Neural cell (in vitro differentiated cells): Measurements from ENCODE around the gene IGF1R. TPM values are rescaled to one million over a fixed set of nuclear protein-coding genes. Genes with fewer than 3 reads are reported as not detected.

ENCODE experiments used
- H2AFZ ChIP-seq: fragments of 200-600, 300-800 bp; sonication (generic), shearing (Covaris generic); 2 replicates; pipeline ENCODE4 v1.6.0; 2014; ENCODE audit warnings: low read depth, mild to moderate bottlenecking, antibody characterized with exemption, low read length, moderate library complexity
- H3F3A ChIP-seq: fragments of 200-600 bp; shearing (Covaris generic); 2 replicates; pipeline ENCODE4 v1.6.1; 2016; ENCODE audit warnings: mild to moderate bottlenecking, moderate library complexity, mixed read lengths, antibody characterized with exemption, low read length; ENCODE audit not compliant: insufficient read depth, poor library complexity, severe bottlenecking
- H3K27ac ChIP-seq: fragments of 200-600, 300-800 bp; sonication (generic), shearing (Covaris generic); 2 replicates; pipeline ENCODE4 v1.5.1; 2014; ENCODE audit warnings: mild to moderate bottlenecking, low read length, moderate library complexity
- H3K27me3 ChIP-seq: fragments of 300-800, 200-600 bp; sonication (generic), shearing (Covaris generic); 2 replicates; pipeline ENCODE4 v1.6.0; 2014; ENCODE audit warnings: mild to moderate bottlenecking, low read depth, low read length, moderate library complexity; ENCODE audit not compliant: insufficient read depth
- H3K36me3 ChIP-seq: fragments of 300-800, 200-600 bp; sonication (generic), shearing (Covaris generic); 2 replicates; pipeline ENCODE4 v1.5.1; 2014; ENCODE audit warnings: mild to moderate bottlenecking, antibody characterized with exemption, low read length, moderate library complexity; ENCODE audit not compliant: insufficient read depth
- H3K4me2 ChIP-seq: fragments of 300-800, 200-600 bp; sonication (generic), shearing (Covaris generic); 2 replicates; pipeline ENCODE4 v1.6.0; 2014; ENCODE audit warnings: mild to moderate bottlenecking, low read length
- H3K4me3 ChIP-seq: fragments of 300-800, 200-600 bp; sonication (generic), shearing (Covaris generic); 2 replicates; pipeline ENCODE4 v1.5.1; 2014; ENCODE audit warnings: mild to moderate bottlenecking, low read length, moderate library complexity
- H3K79me2 ChIP-seq: fragments of 200-600 bp; shearing (Covaris generic); replicated peaks from 2 replicates; pipeline ENCODE4 v1.6.0; 2014; ENCODE audit warnings: mild to moderate bottlenecking, low read length, moderate library complexity; ENCODE audit not compliant: insufficient read depth
- H3K9ac ChIP-seq: fragments of 300-800, 200-600 bp; sonication (generic), shearing (Covaris generic); 2 replicates; pipeline ENCODE4 v1.6.1; 2016; ENCODE audit warnings: mild to moderate bottlenecking, low read length, mixed read lengths
- H3K9me2 ChIP-seq: fragments of 200-600 bp; shearing (Covaris generic); 2 replicates; pipeline ENCODE4 v1.6.1; 2016; ENCODE audit warnings: mild to moderate bottlenecking, low read length, mixed read lengths; ENCODE audit not compliant: insufficient read depth
- H3K9me3 ChIP-seq: fragments of 200-600, 300-800 bp; sonication (generic), shearing (Covaris generic); 2 replicates; pipeline ENCODE4 v1.6.1; 2016; ENCODE audit warnings: mild to moderate bottlenecking, mixed run types, low read length, moderate library complexity, mixed read lengths
- H4K20me1 ChIP-seq: fragments of 200-600 bp; shearing (Covaris generic); 2 replicates; pipeline ENCODE4 v1.6.1; 2016; ENCODE audit warnings: mild to moderate bottlenecking, mixed run types; ENCODE audit not compliant: insufficient read depth
- CTCF ChIP-seq: fragments of 450-650 bp; IDR thresholded peaks from 2 replicates; pipeline ENCODE4 v1.5.1; 2014; ENCODE audit warnings: antibody characterized with exemption, mild to moderate bottlenecking, moderate library complexity; ENCODE audit not compliant: poor library complexity, severe bottlenecking
- EP300 ChIP-seq: fragments of 450-650 bp; conservative IDR thresholded peaks from 2 replicates; pipeline ENCODE4 v1.6.1; 2014; ENCODE audit warnings: antibody characterized with exemption, mild to moderate bottlenecking, moderate library complexity; ENCODE audit not compliant: poor library complexity, severe bottlenecking
- EZH2 ChIP-seq: fragments of 200-600, 300-800 bp; shearing (Covaris generic), sonication (generic); IDR thresholded peaks from 2 replicates; pipeline ENCODE4 v1.6.1; 2014; ENCODE audit warnings: antibody characterized with exemption, low read length, borderline replicate concordance, mild to moderate bottlenecking; ENCODE audit not compliant: insufficient read depth, poor library complexity, severe bottlenecking
- POLR2AphosphoS5 ChIP-seq: IDR thresholded peaks from 2 replicates; pipeline ENCODE4 v1.6.1; 2012
- RAD21 ChIP-seq: fragments of 450-650 bp; conservative IDR thresholded peaks from 2 replicates; pipeline ENCODE4 v1.6.1; 2014; ENCODE audit warnings: antibody characterized with exemption, mild to moderate bottlenecking, moderate library complexity
- REST ChIP-seq: IDR thresholded peaks from 2 replicates; pipeline ENCODE4 v1.6.1; 2012; ENCODE audit warnings: borderline replicate concordance
- SMC3 ChIP-seq: fragments of 450-650 bp; conservative IDR thresholded peaks from 2 replicates; pipeline ENCODE4 v1.6.1; 2014; ENCODE audit warnings: antibody characterized with exemption, mild to moderate bottlenecking, moderate library complexity; ENCODE audit not compliant: poor library complexity
- TAF1 ChIP-seq: IDR thresholded peaks from 2 replicates; pipeline ENCODE4 v1.6.1; 2012; ENCODE audit warnings: low read depth
- polyA plus RNA-seq: library from polyadenylated mRNA; depleted of rRNA; stranded (reverse); fragments of >200 nt; gene quantifications from 2 replicates; pipeline ENCODE4 v1.2.3, GENCODE V29; 2014

IGF1R gene
- polyA plus RNA-seq, 1 donor from 2014 or later: 10.9 TPM

GRCh38 chr15:98712845-98713584 is 64.7 kb downstream of the IGF1R start:
- peaks cover 5% of the 10 kb centered on the region for H4K20me1 ChIP-seq

DNA sequence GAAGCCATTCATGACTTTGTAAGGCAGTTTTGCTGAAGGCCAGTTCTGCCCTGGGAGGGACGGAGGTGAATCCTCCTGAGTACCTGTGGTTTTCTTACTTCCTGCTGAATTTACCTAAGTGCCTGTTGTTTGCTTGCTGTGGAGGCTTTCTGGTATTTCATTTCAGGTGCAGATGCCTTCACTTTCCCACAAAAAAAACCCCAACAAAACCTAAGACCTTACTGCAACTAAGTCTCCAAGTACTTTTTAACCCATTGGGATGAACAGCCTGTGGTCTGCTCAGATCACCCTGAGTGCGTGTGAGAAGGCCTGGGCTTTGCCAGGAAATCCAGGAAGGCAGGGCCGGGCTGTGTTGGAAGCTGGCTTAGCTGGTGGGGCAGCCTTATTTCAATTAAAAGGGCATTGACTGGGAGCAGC is 65.3 kb downstream of the IGF1R start:
- peaks cover 9% of the 10 kb centered on the region for H3K9me3 ChIP-seq
- H3F3A ChIP-seq: no peaks in the 10 kb centered on the region
- TF ChIP-seq EZH2 (no peak), TAF1 (no peak), SMC3 (no peak), EP300 (no peak), CTCF (no peak), POLR2AphosphoS5 (no peak), RAD21 (no peak)
- peaks cover 90% of the 10 kb centered on the region for H3K79me2 ChIP-seq
- H3K36me3 ChIP-seq: peaks cover 8% of the 10 kb centered on the region
- H3K4me2 ChIP-seq: no peak overlapping the region
- no peak overlapping the region for H3K27ac ChIP-seq
- H4K20me1 ChIP-seq: peaks cover 5% of the 10 kb centered on the region
- no peak overlapping the region for H3K9ac ChIP-seq
- no peak overlapping the region for H2AFZ ChIP-seq
- H3K4me3 ChIP-seq: no peak overlapping the region
- H3K27me3 ChIP-seq: no peaks in the 10 kb centered on the region
- no peaks in the 10 kb centered on the region for H3K9me2 ChIP-seq

More at GRCh38 chr15:98712845-98713584, 64.7 kb downstream of the IGF1R start:
- no peak overlapping the region for H3K9ac ChIP-seq
- H3K4me2 ChIP-seq: no peak overlapping the region
- no peaks in the 10 kb centered on the region for H3K9me2 ChIP-seq
- no peaks in the 10 kb centered on the region for H3F3A ChIP-seq
- H3K9me3 ChIP-seq: peaks cover 9% of the 10 kb centered on the region
- no peaks in the 10 kb centered on the region for H3K27me3 ChIP-seq
- H3K79me2 ChIP-seq: peaks cover 84% of the 10 kb centered on the region
- TF ChIP-seq EP300: no peak
- no peak for TF ChIP-seq POLR2AphosphoS5
- TF ChIP-seq REST: no peak
- TF ChIP-seq CTCF: no peak
- TF ChIP-seq EZH2: no peak
- no peak overlapping the region for H2AFZ ChIP-seq
- no peak overlapping the region for H3K27ac ChIP-seq
- peaks cover 12% of the 10 kb centered on the region for H3K36me3 ChIP-seq
- H3K4me3 ChIP-seq: no peak overlapping the region
